ENCODE data around the gene GEMIN5. TPM values are rescaled to one million over a fixed set of nuclear protein-coding genes. Genes with fewer than 3 reads are reported as not detected.
A peak's percentile ranks its signal among the peaks of the same experiment; 100 is the strongest.

GEMIN5 gene
- total and polyA plus RNA-seq, 2 of the 8 experiments (the other 6 are each of a cell fraction or from before 2014, with no cell fraction given) = 12.8 to 47.0 TPM

GRCh38 chr5:154850255-154851062, 87.6 kb downstream of the GEMIN5 start, which contains the start of gene FAXDC2:
TSS of gene FAXDC2 (minus strand) at chr5:154850603. CDS start at chr5:154838178, 12,425 bp downstream.
- H2BK5ac ChIP-seq (ENCODE audit: low read depth, low read length) = peak within 1 kb of the TSS; percentile 39; the same call in 1 of the 2 replicates
- peak within 1 kb of the TSS; percentile 51 for H4K5ac ChIP-seq (ENCODE audit: insufficient read length, low read depth, low read length)
- H3K4me2 ChIP-seq (ENCODE audit: insufficient read depth in 1 of 2, low read depth in 2 of 2, low read length in 2 of 2) = peak within 1 kb of the TSS; percentile 52 to 90
- H3K18ac ChIP-seq (ENCODE audit: extremely low read depth, low read length) = peak within 1 kb of the TSS; percentile 81; the same call in 1 of the 2 replicates
- peak within 1 kb of the TSS; percentile 72 for H2BK120ac ChIP-seq (replicated peaks; ENCODE audit: low read depth, low read length)
- H3K4me1 ChIP-seq (replicated peaks in 1 of 4; ENCODE audit: control insufficient read depth in 3 of 4, insufficient read depth in 4 of 4, low read length in 3 of 4) = peaks cover 0 to 7% (median 4%) of the 10 kb centered on the region in 4 experiments; a peak in 5 of 7 replicates
- H2BK20ac ChIP-seq (ENCODE audit: low read length) = no peak within 1 kb of the TSS
- no peak within 1 kb of the TSS for H2AK5ac ChIP-seq (ENCODE audit: low read depth, low read length)
- CTCF ChIA-PET (ENCODE audit: partially characterized antibody) = interaction anchor here (0.5 to 2.5 kb wide), 8 partner anchors 10 to 172 kb away, joined by 3 to 7 read pairs (median 3); no protein-coding TSS in a partner anchor
- H2BK15ac ChIP-seq (ENCODE audit: low read length) = peak within 1 kb of the TSS; percentile 67; the same call in 1 of the 2 replicates
- H3K4ac ChIP-seq (replicated peaks; ENCODE audit: insufficient read length, low read depth, low read length) = no peak within 1 kb of the TSS
- H3K27me3 ChIP-seq (replicated peaks in 1 of 4; ENCODE audit: control insufficient read depth in 3 of 4, extremely low read depth in 1 of 4, insufficient read depth in 3 of 4, low read length in 3 of 4) = no peaks in the 10 kb centered on the region
- peak within 1 kb of the TSS in 3 of 4 experiments; percentile 52 to 73 (median 68); a peak in 6 of 7 replicates for H3K9ac ChIP-seq (replicated peaks in 1 of 4; ENCODE audit: extremely low read depth in 1 of 4, low read depth in 3 of 4, low read length in 3 of 4)
- no peaks in the 10 kb centered on the region; a peak in 1 of 8 replicates for H3K36me3 ChIP-seq (ENCODE audit: control insufficient read depth in 2 of 4, insufficient read depth in 4 of 4, low read length in 3 of 4)
- peak within 1 kb of the TSS; percentile 26 to 62 (median 55) for H3K4me3 ChIP-seq (ENCODE audit: extremely low read depth in 1 of 4, insufficient read depth in 2 of 4, low read depth in 3 of 4, low read length in 4 of 4)
- peak; percentile 58 for FAIRE-seq
- H3K79me1 ChIP-seq (ENCODE audit: low read depth, low read length) = no peaks in the 10 kb centered on the region
- no peak within 1 kb of the TSS for H3K56ac ChIP-seq (replicated peaks; ENCODE audit: insufficient read length, low read depth, low read length)
- peak within 1 kb of the TSS; percentile 76 for H3K27ac ChIP-seq (ENCODE audit: low read depth, low read length)
- H3K9me3 ChIP-seq (ENCODE audit: insufficient read depth in 2 of 2, low read depth in 1 of 2, low read length in 1 of 2) = no peaks in the 10 kb centered on the region
- no peak within 1 kb of the TSS for H3K23ac ChIP-seq (ENCODE audit: insufficient read length)
- peak within 1 kb of the TSS; percentile 71; the same call in 1 of the 2 replicates for H2BK12ac ChIP-seq (ENCODE audit: low read depth, low read length)
- H2AFZ ChIP-seq (ENCODE audit: low read length) = peak within 1 kb of the TSS; percentile 92
- POLR2A ChIA-PET (ENCODE audit: partially characterized antibody) = interaction anchor here (0.7 to 1.5 kb wide), 7 partner anchors 8 to 845 kb away, joined by 3 to 5 read pairs (median 3); partner anchors contain the start of gene CNOT8
- no peaks in the 10 kb centered on the region for H3K79me2 ChIP-seq (ENCODE audit: control insufficient read depth in 1 of 2, insufficient read depth in 2 of 2, low read length in 2 of 2)
- 10% methylated on average over 11 of the region's 11 CpGs; no CpG with 5 or more reads in 1 of the 2 experiments for WGBS, 2 experiments (ENCODE audit: extremely low coverage in 1 of 2, insufficient coverage in 1 of 2, insufficient read length in 1 of 2, insufficient replicate concordance in 2 of 2, low coverage in 1 of 2, low lambda C conversion rate in 2 of 2, missing lambda C conversion rate in 1 of 2)
- peak in 1 of 2 experiments; percentile 68 for DNase-seq (ENCODE audit: low read depth in 1 of 2, low spot score in 2 of 2)
- no peaks in the 10 kb centered on the region for H3K23me2 ChIP-seq (ENCODE audit: low read depth, low read length)
- no peaks in the 10 kb centered on the region for H4K20me1 ChIP-seq (replicated peaks in 1 of 2; ENCODE audit: control insufficient read depth in 1 of 2, insufficient read depth in 2 of 2, low read length in 2 of 2)
- H3K14ac ChIP-seq (ENCODE audit: insufficient read length) = no peak within 1 kb of the TSS
- peak within 1 kb of the TSS; percentile 83 for H4K91ac ChIP-seq (replicated peaks; ENCODE audit: insufficient read length, low read length)
- H4K8ac ChIP-seq (ENCODE audit: extremely low read depth, insufficient read depth, low read length) = peak within 1 kb of the TSS; percentile 41; the same call in 1 of the 2 replicates
- TF ChIP-seq TAF7 (optimal IDR thresholded peaks at IDR 0.05; ENCODE audit: borderline replicate concordance, low read depth, low read length) (no peak), E2F6 (IDR thresholded peaks at IDR 0.05) (0 out of 2 replicates have a peak, but pooled peaks have one; percentile 38), SIN3A (conservative IDR thresholded peaks at IDR 0.05 in 1 of 2, IDR thresholded peaks at IDR 0.05 in 1 of 2; ENCODE audit: low read depth in 1 of 2, low read length in 2 of 2) (no peak), CHD2 (IDR thresholded peaks at IDR 0.05; ENCODE audit: low read length) (no peak), SIRT6 (IDR thresholded peaks at IDR 0.05; ENCODE audit: low read length) (no peak), CTBP2 (IDR thresholded peaks at IDR 0.05; ENCODE audit: borderline replicate concordance, insufficient read depth, insufficient read length, low read length) (no peak)
- TF ChIP-seq, protein P1, sequence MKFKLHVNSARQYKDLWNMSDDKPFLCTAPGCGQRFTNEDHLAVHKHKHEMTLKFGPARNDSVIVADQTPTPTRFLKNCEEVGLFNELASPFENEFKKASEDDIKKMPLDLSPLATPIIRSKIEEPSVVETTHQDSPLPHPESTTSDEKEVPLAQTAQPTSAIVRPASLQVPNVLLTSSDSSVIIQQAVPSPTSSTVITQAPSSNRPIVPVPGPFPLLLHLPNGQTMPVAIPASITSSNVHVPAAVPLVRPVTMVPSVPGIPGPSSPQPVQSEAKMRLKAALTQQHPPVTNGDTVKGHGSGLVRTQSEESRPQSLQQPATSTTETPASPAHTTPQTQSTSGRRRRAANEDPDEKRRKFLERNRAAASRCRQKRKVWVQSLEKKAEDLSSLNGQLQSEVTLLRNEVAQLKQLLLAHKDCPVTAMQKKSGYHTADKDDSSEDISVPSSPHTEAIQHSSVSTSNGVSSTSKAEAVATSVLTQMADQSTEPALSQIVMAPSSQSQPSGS (IDR thresholded peaks at IDR 0.05; ENCODE audit: low read length) = 0 out of 2 replicates have a peak, but pooled peaks have one; percentile 27

All from H1 (cell line).